ENCODE measurements around the gene SNX18. TPM values are rescaled to one million over a fixed set of nuclear protein-coding genes. Genes with fewer than 3 reads are reported as not detected.
A peak's percentile ranks its signal among the peaks of the same experiment; 100 is the strongest.

Gene SNX18
- total RNA-seq, 1 experiment from 2014 or later: 28.0 TPM

- H3K4me3 ChIP-seq (ENCODE audit: low read depth, low read length): no peak overlapping the region
- Mint-ChIP-seq H3K27me3 (ENCODE audit: insufficient read depth, unreplicated experiment) (no peaks in the 10 kb centered on the region), H3K4me1 (ENCODE audit: low read depth, unreplicated experiment) (no peaks in the 10 kb centered on the region), H3K4me3 (ENCODE audit: unreplicated experiment) (no peak overlapping the region), H3K27ac (ENCODE audit: unreplicated experiment) (no peak overlapping the region), H3K36me3 (ENCODE audit: insufficient read depth, unreplicated experiment) (no peaks in the 10 kb centered on the region), H3K9me3 (ENCODE audit: unreplicated experiment) (peaks cover 12% of the 10 kb centered on the region)
- no peak for TF ChIP-seq CTCF (IDR thresholded peaks at IDR 0.05; ENCODE audit: insufficient read depth in 1 of 2, low read depth in 1 of 2, low read length in 1 of 2, severe bottlenecking in 1 of 2, unreplicated experiment in 1 of 2)
- no peaks in the 10 kb centered on the region for H3K36me3 ChIP-seq (ENCODE audit: control insufficient read depth, insufficient read depth, low read length)
- CTCF ChIA-PET: interaction anchor here (0.6 kb wide), 1 partner anchor 180 kb away, joined by 3 read pairs; no protein-coding TSS in a partner anchor
- peaks cover 8% of the 10 kb centered on the region for H3K4me1 ChIP-seq
- no TSS peak for BruUV-seq (replicated peaks)
- POLR2A ChIA-PET: no interaction called here
- H3K27me3 ChIP-seq (replicated peaks; ENCODE audit: control insufficient read depth, insufficient read depth, low read length): no peaks in the 10 kb centered on the region
- intact Hi-C loops (cut with micrococcal nuclease; ENCODE audit: unreplicated experiment): no loop called here
- no peak for DNase-seq
- no peaks in the 10 kb centered on the region; the same call in 1 of the 2 replicates for H3K9me3 ChIP-seq
Measured at GRCh38 chr5:54491326-54491725, 26.2 kb upstream of the SNX18 start.

- H3K9me3 ChIP-seq: no peaks in the 10 kb centered on the region; the same call in 1 of the 2 replicates
- TF ChIP-seq CTCF (IDR thresholded peaks at IDR 0.05; ENCODE audit: insufficient read depth in 1 of 2, low read depth in 1 of 2, low read length in 1 of 2, severe bottlenecking in 1 of 2, unreplicated experiment in 1 of 2): no peak
- H3K9me3 Mint-ChIP-seq (ENCODE audit: unreplicated experiment): peaks cover 12% of the 10 kb centered on the region
- ChIA-PET POLR2A (interaction anchor here (0.9 kb wide), 1 partner anchor 52 kb away, joined by 3 read pairs; no protein-coding TSS in a partner anchor), CTCF (interaction anchor here (0.6 kb wide), 1 partner anchor 181 kb away, joined by 3 read pairs; no protein-coding TSS in a partner anchor)
- H3K27ac Mint-ChIP-seq (ENCODE audit: unreplicated experiment): peak overlapping the region; percentile 19
- intact Hi-C loops (cut with micrococcal nuclease; ENCODE audit: unreplicated experiment): no loop called here
- H3K36me3 Mint-ChIP-seq (ENCODE audit: insufficient read depth, unreplicated experiment): no peaks in the 10 kb centered on the region
- no peaks in the 10 kb centered on the region for H3K36me3 ChIP-seq (ENCODE audit: control insufficient read depth, insufficient read depth, low read length)
- no peaks in the 10 kb centered on the region for H3K4me1 Mint-ChIP-seq (ENCODE audit: low read depth, unreplicated experiment)
- H3K27me3 Mint-ChIP-seq (ENCODE audit: insufficient read depth, unreplicated experiment): no peaks in the 10 kb centered on the region
- DNase-seq: no peak
- H3K4me3 ChIP-seq (ENCODE audit: low read depth, low read length): no peak overlapping the region
- H3K27me3 ChIP-seq (replicated peaks; ENCODE audit: control insufficient read depth, insufficient read depth, low read length): no peaks in the 10 kb centered on the region
- BruUV-seq (replicated peaks): no TSS peak
- no peak overlapping the region for H3K4me3 Mint-ChIP-seq (ENCODE audit: unreplicated experiment)
- peaks cover 8% of the 10 kb centered on the region for H3K4me1 ChIP-seq
Measured at GRCh38 chr5:54492178-54492577, 25.4 kb upstream of the SNX18 start.

- Mint-ChIP-seq H3K36me3 (ENCODE audit: insufficient read depth, unreplicated experiment) (no peaks in the 10 kb centered on the region), H3K9me3 (ENCODE audit: unreplicated experiment) (peaks cover 12% of the 10 kb centered on the region), H3K4me3 (ENCODE audit: unreplicated experiment) (no peak overlapping the region), H3K4me1 (ENCODE audit: low read depth, unreplicated experiment) (no peaks in the 10 kb centered on the region), H3K27me3 (ENCODE audit: insufficient read depth, unreplicated experiment) (no peaks in the 10 kb centered on the region), H3K27ac (ENCODE audit: unreplicated experiment) (no peak overlapping the region)
- peaks cover 6% of the 10 kb centered on the region; the same call in 1 of the 2 replicates for H3K9me3 ChIP-seq
- no peak for DNase-seq
- H3K4me3 ChIP-seq (ENCODE audit: low read depth, low read length): no peak overlapping the region
- ChIA-PET CTCF (no interaction called here), POLR2A (no interaction called here)
- H3K4me1 ChIP-seq: no peaks in the 10 kb centered on the region
- H3K36me3 ChIP-seq (ENCODE audit: control insufficient read depth, insufficient read depth, low read length): no peaks in the 10 kb centered on the region
- TF ChIP-seq CTCF (IDR thresholded peaks at IDR 0.05; ENCODE audit: insufficient read depth in 1 of 2, low read depth in 1 of 2, low read length in 1 of 2, severe bottlenecking in 1 of 2, unreplicated experiment in 1 of 2): no peak
- no peaks in the 10 kb centered on the region for H3K27me3 ChIP-seq (replicated peaks; ENCODE audit: control insufficient read depth, insufficient read depth, low read length)
- BruUV-seq (replicated peaks): no TSS peak
- intact Hi-C loops (cut with micrococcal nuclease; ENCODE audit: unreplicated experiment): no loop called here
Measured at GRCh38 chr5:54495027-54495426, 22.5 kb upstream of the SNX18 start.
